ENCODE results near the gene BPIFB2.

The BPIFB2 gene

GRCh38 chr20:33071198-33071597, 63.7 kb downstream of the BPIFB2 start:
- no peak for DNase-seq

GRCh38 chr20:33072362-33072761, 64.9 kb downstream of the BPIFB2 start:
- no peak for DNase-seq

- DNase-seq, result no peak
Observed at GRCh38 chr20:33072813-33073212, 65.3 kb downstream of the BPIFB2 start.

Data from stimulated activated CD4-positive, alpha-beta T cell treated with anti-CD3 and anti-CD28 coated beads, Interleukin-4, amount 100 ng/mL, for 24 hours (primary cell).